Uterus (tissue), 2 donors: ENCODE data around the gene MED26.

Experiments
- POLR2A ChIP-seq, 2 donors: fragments of 450-650 bp; IDR thresholded peaks; one replicate each; pipeline ENCODE4 v1.6.1; 2016; ENCODE audit warnings: antibody characterized with exemption in 2 of 2, mild to moderate bottlenecking in 1 of 2, moderate library complexity in 1 of 2
- TF ChIP-seq, protein P1 (sequence below), 4 experiments: fragments of 200-600 bp in 2 of 4; fragments of 450-650 bp in 2 of 4; sonication (generic) in 2 of 4; IDR thresholded peaks; one replicate each; pipeline ENCODE4 v1.5.1; 2016 to 2019; ENCODE audit warnings: antibody characterized with exemption in 4 of 4, mild to moderate bottlenecking in 2 of 4, moderate library complexity in 1 of 4

GRCh38 chr19:16660763-16661479 is 32.9 kb upstream of the MED26 start, which contains the start of gene TMEM38A:
- TF ChIP-seq, protein P1, sequence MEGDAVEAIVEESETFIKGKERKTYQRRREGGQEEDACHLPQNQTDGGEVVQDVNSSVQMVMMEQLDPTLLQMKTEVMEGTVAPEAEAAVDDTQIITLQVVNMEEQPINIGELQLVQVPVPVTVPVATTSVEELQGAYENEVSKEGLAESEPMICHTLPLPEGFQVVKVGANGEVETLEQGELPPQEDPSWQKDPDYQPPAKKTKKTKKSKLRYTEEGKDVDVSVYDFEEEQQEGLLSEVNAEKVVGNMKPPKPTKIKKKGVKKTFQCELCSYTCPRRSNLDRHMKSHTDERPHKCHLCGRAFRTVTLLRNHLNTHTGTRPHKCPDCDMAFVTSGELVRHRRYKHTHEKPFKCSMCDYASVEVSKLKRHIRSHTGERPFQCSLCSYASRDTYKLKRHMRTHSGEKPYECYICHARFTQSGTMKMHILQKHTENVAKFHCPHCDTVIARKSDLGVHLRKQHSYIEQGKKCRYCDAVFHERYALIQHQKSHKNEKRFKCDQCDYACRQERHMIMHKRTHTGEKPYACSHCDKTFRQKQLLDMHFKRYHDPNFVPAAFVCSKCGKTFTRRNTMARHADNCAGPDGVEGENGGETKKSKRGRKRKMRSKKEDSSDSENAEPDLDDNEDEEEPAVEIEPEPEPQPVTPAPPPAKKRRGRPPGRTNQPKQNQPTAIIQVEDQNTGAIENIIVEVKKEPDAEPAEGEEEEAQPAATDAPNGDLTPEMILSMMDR (IDR thresholded peaks at IDR 0.05): no peak
- TF ChIP-seq POLR2A (IDR thresholded peaks at IDR 0.05): no peak
